Measurements from ENCODE around the gene NUTM2B.
"Not testable (repeated sequence)": the region's sequence is repeated elsewhere in the genome, so short reads cannot be mapped to it uniquely, and the experiment has no call there.

The NUTM2B gene

DNA sequence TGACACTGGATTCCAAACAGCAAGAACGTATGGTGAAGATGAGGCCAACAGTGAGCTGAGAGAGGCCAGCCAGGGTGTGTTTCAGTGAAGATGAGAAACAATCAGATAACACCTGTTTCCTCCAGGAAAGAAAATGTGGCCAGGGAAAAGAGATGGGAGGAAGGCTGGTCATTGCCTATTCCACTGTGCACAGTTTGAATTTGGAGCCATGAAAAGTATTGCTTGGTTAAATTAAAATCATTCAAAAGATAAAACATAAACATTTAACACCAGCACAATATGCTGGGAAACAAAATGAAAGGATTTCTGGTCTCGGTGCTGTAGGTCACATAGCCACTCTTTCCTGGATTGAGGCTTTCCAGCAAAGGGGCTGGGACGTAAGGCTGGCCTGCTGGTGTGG is at the start of gene NUTM2B:
Gene NUTM2B (plus strand): TSS at position 301 of the 400 bp plus-strand sequence. CDS start 383 bp downstream, outside the sequence.
- not testable (repeated sequence) for DNase-seq (ENCODE audit: low spot score)

- not testable (repeated sequence) for DNase-seq (ENCODE audit: low spot score)
Measured at GRCh38 chr10:79663287-79663686, 39.7 kb upstream of the NUTM2B start.

GRCh38 chr10:79664686-79665085 is 38.3 kb upstream of the NUTM2B start:
- DNase-seq (ENCODE audit: low spot score): not testable (repeated sequence)

GRCh38 chr10:79669248-79669788 is 33.7 kb upstream of the NUTM2B start:
- not testable (repeated sequence) for DNase-seq (ENCODE audit: low spot score)

- DNase-seq (ENCODE audit: low spot score): not testable (repeated sequence)
Measured at GRCh38 chr10:79674878-79675277, 28.1 kb upstream of the NUTM2B start.

GRCh38 chr10:79683026-79683883 is 19.8 kb upstream of the NUTM2B start:
- not testable (repeated sequence) for DNase-seq (ENCODE audit: low spot score)

DNA sequence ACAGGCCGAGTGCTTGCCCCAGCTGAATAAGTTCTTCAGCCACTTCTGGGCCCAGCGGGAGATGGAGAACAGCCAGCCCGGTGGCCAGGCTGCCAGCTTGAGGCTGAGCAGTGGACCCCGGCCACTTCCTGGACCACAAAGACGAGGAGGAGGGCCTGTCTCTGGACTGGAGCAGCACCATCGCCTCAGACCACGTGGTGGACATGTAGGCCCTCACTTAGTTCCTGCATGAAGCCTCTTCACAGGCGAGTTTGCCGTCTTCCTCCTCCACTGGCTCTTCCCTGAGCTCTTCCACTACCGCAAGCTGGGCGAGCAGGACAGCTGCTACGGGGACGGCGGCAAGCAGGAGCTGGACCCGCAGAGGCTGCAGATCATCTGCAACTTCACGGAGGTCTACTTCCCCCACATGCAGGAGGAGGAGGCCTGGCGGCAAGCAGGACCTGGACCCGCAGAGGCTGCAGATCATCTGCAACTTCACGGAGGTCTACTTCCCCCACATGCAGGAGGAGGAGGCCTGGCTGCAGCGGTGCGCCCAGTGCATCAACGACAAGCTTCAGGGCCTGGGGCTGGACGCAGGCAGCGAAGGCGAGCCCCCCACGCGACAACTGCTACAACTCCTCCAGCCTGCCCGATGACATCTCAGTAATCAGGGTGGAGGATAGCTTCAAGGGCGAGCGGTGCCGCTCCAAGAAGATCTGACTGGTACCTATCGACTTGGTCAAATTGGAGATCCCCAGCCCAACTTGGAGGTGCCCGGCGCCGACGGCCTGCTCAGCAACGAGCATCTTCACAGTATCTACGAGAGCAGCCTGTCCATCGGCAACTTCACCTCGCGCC is 18.9 kb upstream of the NUTM2B start:
- not testable (repeated sequence) for DNase-seq (ENCODE audit: low spot score)

DNA sequence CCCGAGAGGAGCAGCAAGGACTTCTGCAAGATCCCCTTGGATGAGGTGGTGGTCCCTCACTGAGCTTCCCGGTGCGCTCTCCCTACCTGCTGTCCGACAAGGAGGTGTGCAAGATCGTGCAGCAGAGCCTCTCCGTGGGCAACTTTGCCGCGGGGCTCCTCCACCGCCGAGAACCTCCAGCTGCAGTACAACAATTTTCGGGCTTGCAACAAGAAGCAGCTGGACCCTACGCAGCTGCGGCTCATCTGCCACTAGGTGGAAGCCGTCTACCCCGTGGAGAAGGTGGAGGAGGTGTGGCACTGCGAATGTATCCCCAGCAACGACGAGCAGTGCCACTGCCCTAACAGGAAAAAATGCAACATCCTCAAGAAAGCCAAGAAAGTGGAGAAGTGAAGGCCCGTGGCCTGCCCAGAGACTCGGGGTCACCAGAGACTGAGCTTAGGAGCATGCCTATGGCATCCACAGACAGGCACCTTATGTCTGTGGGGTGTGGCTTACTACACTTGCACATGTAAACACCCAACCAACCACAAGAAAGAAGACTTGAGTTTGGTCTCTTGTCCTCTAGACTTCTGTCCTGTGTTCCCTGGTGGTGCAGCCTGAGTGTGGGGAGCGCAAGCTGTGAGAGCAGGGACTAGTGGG is 17.9 kb upstream of the NUTM2B start:
- DNase-seq (ENCODE audit: low spot score): not testable (repeated sequence)

DNA sequence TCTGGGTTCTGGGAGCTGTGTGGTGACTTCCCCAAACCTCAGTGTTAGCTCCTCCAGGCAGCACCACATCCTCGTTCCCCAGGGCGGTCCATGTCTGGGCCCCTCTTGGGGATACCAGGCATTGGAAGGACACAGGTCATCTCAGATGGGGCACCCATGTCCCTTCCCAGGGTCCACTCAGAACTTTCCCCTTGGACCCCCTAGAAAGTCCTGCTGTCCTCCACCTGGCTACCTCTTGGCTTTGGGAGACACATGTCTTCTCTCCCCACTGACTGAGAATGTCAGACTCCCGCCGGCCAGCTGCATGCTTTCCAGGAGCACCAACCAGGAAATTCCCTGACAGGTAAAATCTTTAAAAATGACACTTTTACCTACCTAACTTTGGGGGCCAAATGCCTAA is 16.4 kb upstream of the NUTM2B start:
- not testable (repeated sequence) for DNase-seq (ENCODE audit: low spot score)

DNA sequence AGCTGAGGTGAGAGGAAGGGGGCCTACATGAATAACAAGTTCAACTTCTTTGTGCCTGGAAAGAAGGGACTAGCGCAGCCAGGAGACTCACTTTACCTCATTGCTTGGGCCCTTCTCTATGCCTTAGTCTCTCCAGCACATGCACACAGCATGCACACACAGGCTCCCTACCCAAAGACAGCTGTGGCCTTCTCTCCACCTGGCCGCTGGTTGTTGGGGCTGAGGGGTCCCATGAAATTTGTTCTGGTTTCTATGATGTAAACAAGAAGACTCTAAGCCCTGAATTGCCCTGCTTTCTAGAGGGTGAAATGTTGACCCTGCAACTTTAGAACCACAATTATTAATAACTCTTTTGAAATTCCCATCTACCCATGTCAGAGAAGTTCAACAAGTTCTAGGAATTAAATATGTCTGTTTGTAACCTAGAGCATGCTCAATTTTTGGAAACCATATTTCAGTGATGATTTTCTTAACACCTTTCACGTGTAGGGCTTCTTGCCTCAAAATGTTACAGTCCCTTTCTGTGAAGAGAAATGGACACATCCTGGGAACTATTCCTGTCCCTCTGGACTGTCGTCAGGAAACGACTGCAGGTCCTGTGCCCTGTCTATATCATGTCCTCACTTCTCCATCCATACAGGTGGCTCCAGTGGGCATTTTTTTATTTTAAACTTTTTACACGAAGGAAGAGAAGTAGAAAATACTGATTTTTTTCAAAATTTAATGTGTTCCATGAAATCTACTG is 15.4 kb upstream of the NUTM2B start:
- not testable (repeated sequence) for DNase-seq (ENCODE audit: low spot score)

DNA sequence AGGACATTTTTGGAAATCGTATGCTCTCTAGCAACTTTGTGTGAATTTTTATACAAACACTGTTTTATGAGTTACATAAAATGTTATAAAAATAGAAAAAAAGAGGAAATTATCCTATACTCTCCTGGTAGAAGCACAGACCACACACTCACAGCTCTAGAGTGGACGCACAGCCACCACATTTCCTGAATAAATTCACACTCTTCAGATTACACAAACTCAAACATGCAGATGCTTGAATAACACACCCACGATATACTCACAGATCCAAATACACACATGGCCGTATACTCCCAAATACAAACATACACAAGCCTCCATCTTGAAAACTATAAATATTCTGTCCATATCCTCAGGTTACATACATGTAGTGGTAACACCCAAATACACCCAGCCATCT is 14.2 kb upstream of the NUTM2B start:
- not testable (repeated sequence) for DNase-seq (ENCODE audit: low spot score)

GRCh38 chr10:79696596-79696995 is 6.4 kb upstream of the NUTM2B start:
- not testable (repeated sequence) for DNase-seq (ENCODE audit: low spot score)

DNA sequence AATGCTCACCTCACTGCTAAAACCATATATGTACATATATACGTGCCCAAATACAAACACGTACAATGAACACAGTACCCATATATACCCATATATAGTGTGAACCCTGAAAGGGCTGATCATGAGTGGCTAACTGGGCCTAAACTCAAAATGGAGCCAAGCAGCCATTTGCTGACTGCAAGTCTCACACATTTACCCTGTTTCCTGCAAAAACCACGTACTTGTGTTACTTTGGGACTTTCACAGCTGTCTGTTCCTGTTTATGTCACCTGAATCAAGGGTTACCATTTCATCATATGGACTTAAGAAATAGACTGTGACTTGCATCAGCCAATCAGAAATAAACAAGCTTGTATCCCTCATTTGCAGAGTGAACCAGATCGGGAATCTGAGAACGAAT is 5.9 kb upstream of the NUTM2B start:
- DNase-seq (ENCODE audit: low spot score): not testable (repeated sequence)

DNA sequence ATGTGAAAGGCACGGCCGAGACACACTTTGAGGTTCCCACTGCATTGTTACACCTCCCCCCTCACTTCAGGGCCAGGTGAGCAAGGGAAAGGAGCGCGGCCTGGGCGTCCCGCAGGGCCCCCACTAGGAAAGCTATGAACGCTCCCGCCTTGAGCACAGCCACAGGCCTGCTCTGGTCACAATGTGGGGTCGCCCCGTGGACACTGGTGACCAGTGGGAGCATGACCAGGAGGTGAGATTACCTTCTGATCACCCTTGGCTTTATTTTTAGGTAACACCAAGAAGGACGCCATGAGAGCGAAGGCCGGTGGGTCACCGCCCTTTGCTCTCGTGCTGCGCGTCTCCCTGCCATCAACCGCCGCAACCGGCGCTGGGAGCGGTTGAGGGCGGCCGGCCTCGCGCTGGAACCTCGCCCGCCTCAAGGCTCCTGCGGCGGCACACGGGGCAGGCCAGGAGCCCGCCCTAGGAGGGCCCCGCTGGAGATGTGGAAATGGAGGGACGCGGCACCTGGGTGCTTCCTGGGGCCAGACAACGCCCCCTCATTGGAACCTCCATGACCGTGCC is 2.6 kb upstream of the NUTM2B start:
- DNase-seq (ENCODE audit: low spot score): not testable (repeated sequence)

GRCh38 chr10:79707017-79707416 is 4.0 kb downstream of the NUTM2B start:
- DNase-seq (ENCODE audit: low spot score): not testable (repeated sequence)

DNA sequence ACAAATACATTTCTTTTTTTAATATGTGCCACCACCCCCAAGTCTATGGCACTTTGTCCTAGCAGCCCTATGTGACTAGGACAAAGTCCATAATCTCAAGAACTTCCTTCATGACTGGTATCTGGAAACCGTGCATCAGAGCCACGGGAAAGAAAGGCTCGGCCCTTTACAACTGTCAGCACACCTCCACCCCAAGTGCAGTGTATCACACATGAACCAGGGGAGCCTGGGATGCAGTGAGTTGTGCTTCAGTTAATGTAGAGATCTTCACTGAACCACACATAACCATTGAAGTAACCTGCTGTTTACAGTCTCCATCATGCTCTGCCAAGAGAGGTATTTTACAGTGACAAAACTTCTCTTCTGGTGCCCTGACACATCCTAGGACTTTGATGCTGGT is 11.9 kb downstream of the NUTM2B start:
- DNase-seq (ENCODE audit: low spot score): not testable (repeated sequence)

- not testable (repeated sequence) for DNase-seq (ENCODE audit: low spot score)
Measured at GRCh38 chr10:79716917-79717579, 14.0 kb downstream of the NUTM2B start.

- not testable (repeated sequence) for DNase-seq (ENCODE audit: low spot score)
Measured at GRCh38 chr10:79720000-79720399, 17.0 kb downstream of the NUTM2B start.

DNA sequence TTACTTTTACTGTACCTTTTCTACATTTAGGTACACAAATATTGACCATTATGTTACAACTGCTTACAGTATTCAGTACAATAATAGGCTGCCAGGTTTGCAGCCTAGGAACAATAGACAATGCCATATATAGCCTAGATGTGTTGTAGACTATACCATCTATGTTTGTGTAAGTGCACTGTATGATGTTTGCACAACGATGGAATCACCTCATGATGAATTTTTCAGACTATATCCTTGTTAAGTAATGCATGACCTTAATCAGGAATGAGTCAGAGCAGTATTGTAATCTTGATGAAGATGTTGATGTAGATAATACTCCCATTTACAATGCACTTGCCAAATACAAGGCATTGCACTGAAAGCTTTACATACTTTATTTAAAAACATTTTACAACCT is 23.6 kb downstream of the NUTM2B start:
- not testable (repeated sequence) for DNase-seq (ENCODE audit: low spot score)

- not testable (repeated sequence) for DNase-seq (ENCODE audit: low spot score)
Measured at GRCh38 chr10:79744844-79745243, 41.8 kb downstream of the NUTM2B start.

All from putamen (tissue), 1 donor.